Common myeloid progenitor, CD34-positive (primary cell): ENCODE measurements around the gene LOXL4.
A peak's percentile ranks its signal among the peaks of the same experiment; 100 is the strongest.

ENCODE experiments used
- CTCF ChIA-PET: fragments of 350-600 bp; sonication (Branson Sonifier 250); formaldehyde crosslinking; loops from one replicate; lab custom pipeline; 2021; ENCODE audit warnings: antibody characterized with exemption; lab: Charles Lee
- POLR2A ChIA-PET: fragments of 350-600 bp; sonication (Branson Sonifier 250); formaldehyde crosslinking; loops from one replicate; lab custom pipeline; 2021; ENCODE audit warnings: antibody characterized with exemption; lab: Charles Lee
- DNase-seq, 3 donors: peaks; one replicate each; pipeline versions ENCODE4 v3.0.0 to v3.0.0-alpha.2; 2013
- H3K27ac ChIP-seq, 2 experiments: 1 replicate in 1 of 2; 2 replicates in 1 of 2; pipeline ENCODE4 v1.7.0; 2013; ENCODE audit warnings: inconsistent platforms in 2 of 2, low read length in 2 of 2, mild to moderate bottlenecking in 2 of 2, low read depth in 1 of 2, moderate library complexity in 1 of 2; ENCODE audit not compliant: severe bottlenecking in 2 of 2, insufficient read depth in 1 of 2, poor library complexity in 1 of 2
- H3K27me3 ChIP-seq, 5 experiments: replicated peaks in 2 of 5; 1 replicate in 3 of 5; 2 replicates in 2 of 5; pipeline versions ENCODE4 v1.6.1 to v1.7.0; 2013; ENCODE audit warnings: low read length in 4 of 5, mild to moderate bottlenecking in 2 of 5, moderate library complexity in 2 of 5, inconsistent platforms in 1 of 5; ENCODE audit not compliant: insufficient read depth in 5 of 5, control insufficient read depth in 4 of 5
- H3K36me3 ChIP-seq, 4 experiments: 1 replicate in 2 of 4; 2 replicates in 2 of 4; pipeline versions ENCODE4 v1.6.1 to v1.7.0; 2013; ENCODE audit warnings: low read length in 3 of 4, control low read depth in 1 of 4, mild to moderate bottlenecking in 1 of 4; ENCODE audit not compliant: control insufficient read depth in 4 of 4, insufficient read depth in 4 of 4
- H3K4me1 ChIP-seq, 4 experiments: 1 replicate in 3 of 4; 2 replicates in 1 of 4; pipeline versions ENCODE4 v1.6.1 to v1.7.1; 2013; ENCODE audit warnings: low read length in 3 of 4, mild to moderate bottlenecking in 3 of 4, control low read depth in 1 of 4, inconsistent platforms in 1 of 4, moderate library complexity in 1 of 4; ENCODE audit not compliant: control insufficient read depth in 4 of 4, insufficient read depth in 4 of 4; ENCODE audit errors: control extremely low read depth in 1 of 4
- H3K4me3 ChIP-seq, 7 experiments: 1 replicate in 4 of 7; 2 replicates in 3 of 7; pipeline versions ENCODE4 v1.5.1 to v1.7.0; 2013; ENCODE audit warnings: mild to moderate bottlenecking in 7 of 7, low read length in 6 of 7, moderate library complexity in 6 of 7, inconsistent platforms in 2 of 7, low read depth in 2 of 7, control low read depth in 1 of 7; ENCODE audit not compliant: insufficient read depth in 4 of 7, control insufficient read depth in 1 of 7; ENCODE audit errors: extremely low read depth in 1 of 7
- H3K9me3 ChIP-seq, 5 experiments: 1 replicate in 4 of 5; 2 replicates in 1 of 5; pipeline versions ENCODE4 v1.6.1 to v1.7.1; 2013; ENCODE audit warnings: low read length in 4 of 5, mild to moderate bottlenecking in 2 of 5, inconsistent platforms in 1 of 5, low read depth in 1 of 5, moderate library complexity in 1 of 5; ENCODE audit not compliant: control insufficient read depth in 4 of 5, insufficient read depth in 2 of 5; ENCODE audit errors: control extremely low read depth in 1 of 5
- WGBS: methylation state at CpG from one replicate; pipeline ENCODE4 v1.1.5; 2013; ENCODE audit not compliant: insufficient coverage; 5-methylcytosine and 5-hydroxymethylcytosine counted together

LOXL4 gene

DNA sequence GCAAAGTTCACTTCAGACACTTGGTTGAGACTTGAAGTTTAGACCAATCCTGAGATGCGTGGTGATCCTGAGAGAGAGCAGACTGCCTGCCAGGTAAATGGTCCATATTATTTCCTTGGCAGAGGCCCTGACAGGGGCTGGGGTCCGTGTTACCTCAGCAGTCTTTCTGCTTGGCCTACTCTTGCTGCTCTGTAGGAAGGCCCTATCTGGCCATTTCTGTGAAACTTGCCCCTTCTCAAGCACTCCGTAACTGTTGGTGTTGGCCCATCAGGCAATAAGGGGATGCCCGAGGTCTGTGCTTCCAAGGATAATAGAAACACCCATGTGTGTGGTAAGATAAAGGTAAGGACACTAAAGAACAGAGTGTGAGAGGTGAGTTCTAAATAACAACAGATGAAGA is 20.0 kb downstream of the LOXL4 start:
- no peaks in the 10 kb centered on the region for H3K9me3 ChIP-seq
- no peaks in the 10 kb centered on the region for H3K4me1 ChIP-seq
- no peaks in the 10 kb centered on the region for H3K27me3 ChIP-seq
- no peak overlapping the region for H3K4me3 ChIP-seq
- no peak for DNase-seq
- no peak overlapping the region for H3K27ac ChIP-seq
- POLR2A ChIA-PET, result no interaction called here
- 100% methylated on average over 4 of the region's 4 CpGs for WGBS
- H3K36me3 ChIP-seq, result peaks cover 20 to 73% (median 47%) of the 10 kb centered on the region in 4 experiments
- CTCF ChIA-PET, result interaction anchor here (1.7 kb wide), 1 partner anchor 61 kb away, joined by 7 read pairs; no protein-coding TSS in a partner anchor

DNA sequence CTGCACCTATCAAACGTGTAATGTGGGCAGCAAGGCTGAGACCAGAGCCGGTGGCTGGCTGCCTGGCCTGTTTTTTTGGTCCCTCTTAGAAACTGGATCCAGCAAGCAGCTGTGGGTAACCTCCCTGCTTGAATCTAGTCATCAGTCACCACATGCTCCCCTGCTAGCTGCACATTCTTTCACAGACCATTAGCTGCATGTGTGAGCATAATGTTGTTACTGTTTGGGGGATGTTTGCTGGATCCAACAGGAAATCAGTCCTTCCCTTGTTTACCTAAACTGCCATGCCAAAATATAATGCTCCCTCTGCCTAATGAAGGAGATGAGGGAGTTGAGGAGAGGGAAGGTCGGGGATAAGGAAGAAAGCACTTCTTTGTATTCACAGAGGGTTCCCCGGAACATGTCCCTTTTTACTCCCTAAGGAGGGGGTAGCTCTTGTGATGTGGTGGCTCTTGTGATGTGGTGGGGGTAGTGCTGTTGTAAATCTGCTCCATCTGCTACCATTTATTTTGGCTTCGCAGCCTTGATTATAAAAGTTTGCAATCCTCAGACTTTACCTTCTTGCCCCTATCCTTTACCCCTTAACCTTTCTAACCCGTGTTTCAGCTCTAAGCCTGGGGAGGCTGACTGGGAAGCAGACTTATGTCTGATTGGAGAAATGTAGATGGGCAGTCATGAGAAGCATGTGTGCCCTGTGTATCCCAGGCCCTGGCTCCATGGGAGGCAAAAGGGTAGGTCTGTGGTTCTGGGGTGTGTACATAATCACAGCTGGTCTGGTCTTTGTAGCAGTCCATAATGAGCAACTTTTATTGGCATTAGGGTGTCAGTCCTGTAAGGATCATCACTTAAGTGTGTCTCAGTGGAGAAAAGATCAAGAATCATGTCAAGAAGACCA is 20.8 kb downstream of the LOXL4 start:
- Histone ChIP-seq H3K27ac (no peak overlapping the region), H3K27me3 (no peaks in the 10 kb centered on the region), H3K4me1 (no peaks in the 10 kb centered on the region), H3K4me3 (no peak overlapping the region), H3K36me3 (peaks cover 25 to 74% (median 47%) of the 10 kb centered on the region in 4 experiments), H3K9me3 (no peaks in the 10 kb centered on the region)
- CTCF ChIA-PET, result interaction anchor here (1.7 to 1.9 kb wide), 2 partner anchors 16 to 62 kb away, joined by 7 read pairs; no protein-coding TSS in a partner anchor
- POLR2A ChIA-PET, result no interaction called here
- WGBS, result 86% methylated on average over 4 of the region's 6 CpGs
- no peak for DNase-seq

DNA sequence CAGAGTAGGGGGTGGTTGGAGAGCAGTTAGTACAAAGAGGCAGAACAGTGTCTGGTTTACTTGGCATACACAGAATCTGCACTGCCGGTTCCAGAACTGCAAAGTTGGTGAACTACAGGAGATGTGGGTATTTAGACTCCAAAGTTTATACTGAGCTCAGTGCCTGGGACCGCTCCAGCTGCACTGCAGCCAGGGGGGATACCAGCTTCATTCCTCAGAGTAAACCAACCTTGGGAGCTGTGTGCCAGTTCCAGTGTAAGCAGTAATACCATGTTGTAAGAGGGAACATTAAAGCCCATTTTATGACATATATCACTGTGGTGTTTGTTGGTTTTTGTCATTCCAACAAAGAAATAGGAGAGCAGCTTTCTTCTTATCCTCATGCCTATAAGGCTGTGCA is 23.4 kb downstream of the LOXL4 start:
- no peak overlapping the region for H3K4me3 ChIP-seq
- H3K27me3 ChIP-seq, result no peaks in the 10 kb centered on the region
- peaks cover 25 to 59% (median 40%) of the 10 kb centered on the region in 4 experiments for H3K36me3 ChIP-seq
- no peak for DNase-seq
- no peak overlapping the region for H3K27ac ChIP-seq
- no peaks in the 10 kb centered on the region for H3K9me3 ChIP-seq
- ChIA-PET POLR2A (no interaction called here), CTCF (interaction anchor here (0.8 to 1.5 kb wide), 4 partner anchors 74 to 223 kb away, joined by 3 to 4 read pairs (median 4); no protein-coding TSS in a partner anchor)
- no peaks in the 10 kb centered on the region for H3K4me1 ChIP-seq
- 33% methylated on average over 1 of the region's 2 CpGs for WGBS

DNA sequence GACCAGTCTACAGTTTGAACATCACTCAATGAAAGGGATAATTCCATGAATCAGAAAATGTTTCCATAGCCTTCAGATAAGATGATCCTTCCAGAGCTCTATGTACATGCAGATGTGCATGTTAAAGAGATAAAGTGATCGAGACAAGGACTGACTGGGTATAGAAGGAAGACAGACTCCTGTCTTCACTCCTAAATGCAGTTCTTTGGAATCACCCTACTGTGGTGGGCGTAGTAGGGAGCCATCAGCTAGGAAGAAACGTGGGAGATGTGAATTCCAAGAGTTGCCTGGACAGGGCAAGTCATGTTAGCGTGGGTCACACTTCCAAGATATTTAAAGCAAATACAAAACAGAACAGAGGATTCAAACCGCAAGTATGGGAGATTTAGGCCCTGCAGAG is 23.9 kb downstream of the LOXL4 start:
- ChIA-PET POLR2A (no interaction called here), CTCF (interaction anchor here (0.8 to 1.5 kb wide), 3 partner anchors 75 to 223 kb away, joined by 3 to 4 read pairs (median 4); no protein-coding TSS in a partner anchor)
- Histone ChIP-seq H3K27ac (no peak overlapping the region), H3K4me1 (no peaks in the 10 kb centered on the region), H3K27me3 (no peaks in the 10 kb centered on the region), H3K9me3 (no peaks in the 10 kb centered on the region), H3K4me3 (no peak overlapping the region), H3K36me3 (peaks cover 25 to 55% (median 39%) of the 10 kb centered on the region in 4 experiments)
- DNase-seq, result no peak
- WGBS, result 100% methylated on average over 1 of the region's 5 CpGs

DNA sequence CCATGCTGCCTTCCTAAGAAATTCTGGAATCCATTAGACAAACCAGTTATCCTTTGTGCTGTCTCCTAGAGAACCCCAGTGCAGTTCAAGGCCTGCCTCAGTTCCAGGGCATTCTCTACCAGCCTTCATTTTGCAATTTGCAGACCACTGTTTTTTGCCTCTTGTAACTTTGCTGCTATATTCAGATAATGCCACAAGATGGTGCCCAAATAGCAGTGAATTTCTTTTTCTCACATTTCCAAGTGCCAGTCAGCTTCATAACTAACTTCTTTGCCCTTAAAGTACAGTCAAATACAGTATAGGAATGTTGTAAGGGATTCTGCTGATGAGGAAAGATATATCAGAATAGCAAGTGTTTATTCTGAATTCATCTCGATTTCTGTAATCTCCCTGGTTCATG is 25.2 kb downstream of the LOXL4 start:
- H3K27ac ChIP-seq, result no peak overlapping the region
- peak; percentile 30 to 58 (median 55) for DNase-seq
- peaks cover 23 to 42% (median 28%) of the 10 kb centered on the region in 4 experiments for H3K36me3 ChIP-seq
- POLR2A ChIA-PET, result no interaction called here
- CTCF ChIA-PET, result interaction anchor here (1.0 to 2.8 kb wide), 6 partner anchors 16 to 73 kb away, joined by 3 to 22 read pairs (median 4); no protein-coding TSS in a partner anchor
- WGBS, result no CpG with 5 or more reads among the region's 1 CpG
- H3K9me3 ChIP-seq, result no peaks in the 10 kb centered on the region
- no peak overlapping the region for H3K4me3 ChIP-seq
- peaks cover 0 to 6% (median 4%) of the 10 kb centered on the region in 4 experiments for H3K4me1 ChIP-seq
- no peaks in the 10 kb centered on the region for H3K27me3 ChIP-seq

DNA sequence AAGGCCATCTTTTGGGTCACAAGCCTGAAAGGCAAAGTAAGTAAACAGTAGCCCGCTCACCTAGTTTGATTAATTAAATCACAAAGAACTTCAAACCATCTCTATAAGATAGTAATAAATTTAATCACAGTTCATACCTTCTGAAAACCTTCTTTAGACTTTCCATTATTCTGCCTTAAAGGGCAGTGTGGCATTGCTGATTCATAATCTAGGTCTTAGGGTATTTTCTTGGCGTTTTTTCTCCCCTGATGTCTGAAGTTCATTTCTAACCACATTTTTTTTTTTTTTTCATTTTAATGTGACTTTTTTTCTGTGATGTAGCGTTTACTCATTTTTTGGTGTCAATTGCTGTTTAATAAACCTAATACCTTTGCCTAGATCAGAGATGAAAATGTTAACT is 27.5 kb downstream of the LOXL4 start:
- Histone ChIP-seq H3K27ac (no peak overlapping the region), H3K36me3 (peaks cover 15 to 40% (median 27%) of the 10 kb centered on the region in 4 experiments), H3K9me3 (no peaks in the 10 kb centered on the region), H3K27me3 (no peaks in the 10 kb centered on the region), H3K4me3 (no peak overlapping the region), H3K4me1 (peaks cover 0 to 13% (median 9%) of the 10 kb centered on the region in 4 experiments)
- ChIA-PET POLR2A (no interaction called here), CTCF (no interaction called here)
- no CpG with 5 or more reads among the region's 3 CpGs for WGBS
- DNase-seq, result no peak
